HG03342 (cell line): ENCODE results near the gene PFKM.
A peak's percentile ranks its signal among the peaks of the same experiment; 100 is the strongest.

Experiments used
- ATAC-seq: cut with Tn5 transposase; IDR thresholded peaks from one replicate; pipeline ENCODE4 v1.9.1; 2021; ENCODE audit warnings: mild to moderate bottlenecking, moderate library complexity; ENCODE audit not compliant: unreplicated experiment

The PFKM gene

DNA sequence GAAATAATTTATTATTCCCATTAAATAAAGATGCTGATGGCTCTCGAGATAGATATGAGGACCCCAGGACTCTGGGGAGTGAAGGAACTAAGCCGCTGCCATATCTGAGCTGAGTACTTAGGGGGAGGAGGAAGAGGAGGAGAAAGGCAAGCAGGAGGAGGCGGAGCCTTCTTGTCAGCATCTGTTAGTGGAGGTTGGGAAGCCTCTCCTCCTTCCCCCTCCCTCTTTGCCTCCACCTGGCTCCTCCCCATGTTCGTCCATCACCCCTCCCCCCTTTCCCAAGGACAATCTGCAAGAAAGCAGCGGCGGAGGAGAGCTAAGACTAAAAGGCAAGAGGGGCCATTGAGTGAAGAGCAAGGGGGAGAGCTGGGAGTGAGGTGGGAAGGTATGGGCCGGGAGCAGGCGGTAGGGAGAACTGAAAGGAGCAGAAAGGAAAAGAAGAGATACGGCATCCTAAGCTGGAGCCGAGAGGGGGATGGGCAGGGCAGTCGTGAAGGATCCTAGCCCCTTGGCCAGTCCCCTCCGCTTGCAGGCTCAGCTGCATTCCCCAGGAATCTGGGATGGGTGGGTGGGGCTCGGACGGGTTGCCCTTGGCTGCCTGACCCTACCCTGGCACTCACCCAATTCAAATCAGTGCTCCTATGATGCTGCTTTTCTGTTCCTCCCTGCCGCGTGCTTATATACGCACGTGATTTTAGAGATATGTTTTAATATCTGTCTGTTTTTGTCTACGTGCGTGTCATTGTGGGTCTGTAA lies at the start of gene PFKM:
Gene PFKM, plus strand, starts transcription at position 287 of the 756 bp plus-strand sequence. CDS start 3,411 bp downstream, outside the sequence.
- ATAC-seq, result peak; percentile 100

DNA sequence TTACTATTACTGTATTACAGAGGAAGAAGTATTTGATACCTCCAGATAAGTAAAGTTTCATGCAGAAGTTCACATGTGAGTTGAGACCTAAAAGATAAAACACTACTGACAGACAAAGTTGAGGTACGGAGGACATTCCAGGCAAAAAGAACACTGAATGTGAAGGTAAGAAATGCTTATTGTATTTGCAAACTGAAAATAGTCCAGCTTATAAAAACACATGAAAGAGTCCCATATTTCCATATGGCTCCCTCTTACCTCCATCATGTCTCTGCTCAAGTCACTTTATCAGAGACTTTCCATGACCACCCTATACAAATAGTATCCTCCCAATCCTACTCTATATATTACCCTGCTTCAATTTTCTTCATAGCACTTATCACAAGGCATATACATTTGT lies 49.1 kb upstream of the PFKM start:
- no peak for ATAC-seq

DNA sequence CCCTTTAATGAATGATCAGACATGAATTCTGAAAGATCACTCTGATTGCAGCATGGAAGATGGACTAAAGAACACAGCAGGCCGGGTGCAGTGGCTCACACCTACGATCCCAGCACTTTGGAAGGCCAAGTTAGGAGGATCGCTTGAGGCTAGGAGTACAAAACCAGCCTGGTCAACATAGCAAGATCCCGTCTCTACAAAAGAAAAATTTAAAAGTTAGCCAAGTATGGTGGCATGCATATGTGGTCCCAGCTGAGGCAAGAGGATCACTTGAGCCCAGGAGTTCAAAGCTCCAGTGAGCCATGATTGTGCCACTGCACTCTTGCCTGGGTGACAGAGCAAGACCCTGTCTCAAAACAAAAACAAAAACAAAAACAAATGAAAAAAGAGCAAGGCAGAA lies 48.4 kb upstream of the PFKM start:
- ATAC-seq, result no peak

DNA sequence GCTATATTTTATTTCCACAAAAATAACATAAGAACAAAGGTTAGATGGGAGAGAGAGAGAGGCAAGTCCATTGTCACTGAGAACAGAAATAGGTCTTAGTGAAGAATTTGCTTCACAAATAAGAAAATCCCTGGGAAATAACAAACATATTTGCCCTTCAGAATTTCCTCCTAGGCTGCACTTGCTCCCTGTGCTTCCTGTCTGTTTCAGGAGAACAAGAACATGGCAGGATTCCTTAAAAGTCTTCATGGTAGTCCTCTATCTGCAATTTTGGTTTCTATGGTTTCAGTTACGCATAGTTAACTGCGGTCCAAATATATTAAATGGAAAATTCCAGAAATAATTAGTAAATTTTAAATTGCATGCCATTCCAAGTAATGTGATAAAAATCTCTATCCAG lies 47.4 kb upstream of the PFKM start:
- no peak for ATAC-seq

DNA sequence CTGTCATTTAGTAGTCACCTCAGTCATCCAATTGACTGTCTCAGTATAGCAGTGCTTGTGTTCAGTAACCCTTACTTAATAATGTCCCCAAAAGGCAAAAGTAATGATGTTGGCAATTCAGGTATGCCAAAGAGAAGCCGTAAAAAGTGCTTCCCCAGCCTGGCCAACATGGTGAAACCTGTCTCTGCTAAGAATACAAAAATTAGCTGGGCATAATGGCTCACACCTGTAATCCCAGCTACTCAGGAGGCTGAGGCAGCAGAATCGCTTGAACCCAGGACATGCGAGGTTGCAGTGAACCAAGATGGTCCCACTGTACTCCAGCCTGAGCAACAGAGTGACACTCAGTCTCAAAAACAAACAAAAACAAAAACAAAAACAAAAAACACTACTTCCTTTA lies 46.9 kb upstream of the PFKM start:
- no peak for ATAC-seq

DNA sequence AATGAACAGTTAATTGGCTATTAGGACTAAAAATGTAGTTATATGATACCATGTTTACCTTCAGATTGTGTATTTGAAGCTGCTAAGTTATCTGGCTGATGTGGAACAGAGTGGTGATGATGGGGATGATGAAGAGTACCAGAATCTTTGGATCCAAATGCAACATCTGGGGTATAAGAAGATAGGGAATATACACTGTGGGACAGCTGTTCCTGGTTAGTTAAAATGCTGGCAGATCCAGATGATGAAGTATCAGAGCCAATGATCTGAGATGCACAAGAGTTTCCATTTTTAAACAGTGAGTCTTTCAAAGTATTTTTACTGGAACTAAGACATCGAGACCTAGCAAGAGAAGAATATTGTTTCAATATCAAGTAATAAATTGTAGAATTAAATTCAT lies 44.9 kb upstream of the PFKM start:
- ATAC-seq, result no peak

DNA sequence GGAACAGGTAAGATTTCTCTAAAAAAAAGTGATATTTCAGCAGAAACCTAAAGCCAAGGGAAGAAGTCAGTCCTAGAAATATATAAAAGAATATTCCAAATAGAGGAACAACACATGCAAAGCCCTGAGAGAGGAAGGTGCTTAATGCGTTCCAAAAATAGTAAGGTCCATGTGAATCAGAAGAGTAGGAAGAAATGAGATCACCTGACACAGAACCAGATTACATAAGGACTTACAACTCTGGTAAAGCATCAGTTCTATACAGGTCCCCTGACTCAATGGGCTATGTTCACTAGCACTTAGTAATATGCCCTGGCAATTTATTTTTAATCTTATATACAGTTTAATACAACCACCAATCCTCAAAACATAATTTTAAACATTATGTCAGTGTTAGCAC lies 43.3 kb upstream of the PFKM start:
- no peak for ATAC-seq

DNA sequence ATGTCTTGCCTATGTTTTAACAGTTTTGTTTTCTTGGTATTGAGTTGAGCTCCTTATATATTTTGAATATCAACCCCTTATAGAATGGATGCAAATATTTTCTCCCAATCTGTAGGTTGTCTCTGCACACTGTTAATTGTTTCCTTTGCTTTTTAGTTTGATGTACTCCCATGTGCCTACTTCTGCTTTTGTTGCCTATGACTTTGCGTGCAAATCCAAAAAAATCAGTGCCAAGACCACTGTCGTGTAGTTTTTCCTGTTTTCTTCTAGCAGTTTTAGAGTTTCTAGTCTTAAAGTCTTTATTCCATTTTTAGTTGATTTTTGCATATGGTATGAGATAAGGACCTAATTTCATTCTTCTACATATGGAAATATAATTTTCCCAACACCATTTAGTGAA lies 42.1 kb upstream of the PFKM start:
- ATAC-seq, result no peak

DNA sequence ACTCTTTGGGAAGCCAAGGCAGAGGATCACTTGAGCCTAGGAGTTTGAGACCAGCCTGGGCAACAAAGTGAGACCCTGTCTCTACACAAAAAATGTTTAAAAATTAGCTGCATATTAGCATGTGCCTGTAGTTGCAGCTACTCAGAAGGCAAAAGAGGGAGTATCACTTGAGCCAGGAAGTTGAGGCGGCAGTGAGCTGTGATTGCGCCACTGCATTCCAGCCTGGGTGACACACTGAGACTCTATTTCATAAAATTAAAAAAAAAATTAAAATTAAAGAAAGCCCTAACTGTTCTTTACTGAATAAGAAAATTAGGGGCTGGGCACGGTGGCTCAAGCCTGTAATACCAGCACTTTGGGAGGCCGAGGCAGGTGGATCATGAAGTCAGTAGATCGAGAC lies 40.3 kb upstream of the PFKM start:
- no peak for ATAC-seq

DNA sequence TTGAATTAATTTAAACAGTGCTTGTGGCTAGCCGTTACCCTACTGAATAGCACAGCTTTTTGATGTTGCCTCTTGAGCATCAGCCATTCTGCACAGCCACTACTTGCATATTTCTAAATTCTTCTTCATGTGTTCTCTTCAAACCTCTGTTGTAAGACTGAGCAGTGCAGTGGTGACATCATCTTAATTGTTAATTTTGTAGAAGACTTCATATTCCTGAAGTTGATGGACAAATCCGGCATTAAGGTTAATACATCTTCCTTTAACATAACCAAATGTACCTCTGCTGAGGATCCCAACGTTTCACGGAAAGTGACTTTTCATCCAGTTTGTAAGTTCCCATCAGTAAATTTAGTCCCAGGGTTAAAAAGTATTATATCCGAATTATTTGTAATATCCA lies 38.9 kb upstream of the PFKM start:
- ATAC-seq, result no peak

DNA sequence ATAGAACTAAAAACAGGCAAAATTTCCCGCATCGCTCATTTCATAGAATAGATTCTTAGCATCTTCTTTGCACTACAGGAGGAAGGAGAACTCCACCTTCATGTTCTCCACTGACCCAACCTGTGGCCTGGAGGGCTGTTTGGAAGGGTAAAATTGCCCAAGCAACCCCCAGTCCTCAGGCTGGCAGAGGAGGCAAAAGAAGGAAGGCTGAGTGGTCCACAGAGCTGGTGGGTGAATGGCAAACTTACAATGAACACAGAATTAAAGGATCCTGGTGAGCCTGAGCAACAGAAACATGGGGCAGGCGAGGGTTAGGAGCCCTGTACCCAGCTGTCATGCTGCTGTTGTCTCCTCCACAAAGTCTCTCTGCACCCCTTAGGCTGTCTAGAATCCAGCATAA lies 38.3 kb upstream of the PFKM start:
- ATAC-seq, result no peak

DNA sequence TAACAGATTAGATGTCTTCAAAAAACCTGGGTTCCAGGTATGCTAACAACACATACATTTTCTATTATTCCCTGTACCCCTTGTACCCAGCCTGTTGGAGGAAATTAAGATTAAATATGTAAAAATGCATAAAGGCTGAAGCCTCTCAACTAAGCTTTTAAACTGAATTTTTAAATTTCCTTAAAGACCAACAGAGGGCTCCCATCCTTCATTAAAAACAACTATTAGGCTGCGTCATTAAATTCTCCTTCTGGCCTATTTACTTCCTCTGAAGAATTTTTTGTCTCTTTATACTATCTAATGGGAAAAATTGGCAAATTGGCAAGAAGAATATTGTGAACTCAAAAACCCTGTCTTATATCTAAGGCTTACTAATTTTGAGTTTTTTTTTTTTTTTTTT lies 35.1 kb upstream of the PFKM start:
- ATAC-seq, result no peak

DNA sequence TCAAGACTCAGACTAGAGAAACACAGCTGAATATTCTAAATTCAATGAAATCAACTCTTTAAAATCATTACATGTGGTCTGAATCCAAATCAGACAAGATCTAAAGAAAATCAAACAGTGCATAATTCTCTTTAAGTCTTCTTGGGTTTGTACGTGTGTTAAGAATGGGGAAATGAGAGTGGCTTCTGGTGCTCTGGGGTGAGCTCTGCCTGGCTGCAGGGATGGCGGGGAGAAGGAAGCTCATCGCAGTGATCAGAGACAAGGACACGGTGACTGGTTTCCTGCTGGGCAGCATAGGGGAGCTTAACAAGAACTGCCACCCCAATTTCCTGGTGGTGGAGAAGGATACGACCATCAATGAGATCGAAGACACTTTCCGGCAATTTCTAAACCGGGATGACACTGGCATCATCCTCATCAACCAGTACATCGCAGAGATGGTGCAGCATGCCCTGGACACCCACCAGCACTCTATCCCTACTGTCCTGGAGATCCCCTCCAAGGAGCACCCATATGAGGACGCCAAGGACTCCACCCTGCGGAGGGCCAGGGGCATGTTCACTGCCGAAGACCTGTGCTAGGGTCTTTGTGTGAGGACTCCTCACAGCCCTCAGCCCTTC lies 34.2 kb upstream of the PFKM start:
- ATAC-seq, result no peak

DNA sequence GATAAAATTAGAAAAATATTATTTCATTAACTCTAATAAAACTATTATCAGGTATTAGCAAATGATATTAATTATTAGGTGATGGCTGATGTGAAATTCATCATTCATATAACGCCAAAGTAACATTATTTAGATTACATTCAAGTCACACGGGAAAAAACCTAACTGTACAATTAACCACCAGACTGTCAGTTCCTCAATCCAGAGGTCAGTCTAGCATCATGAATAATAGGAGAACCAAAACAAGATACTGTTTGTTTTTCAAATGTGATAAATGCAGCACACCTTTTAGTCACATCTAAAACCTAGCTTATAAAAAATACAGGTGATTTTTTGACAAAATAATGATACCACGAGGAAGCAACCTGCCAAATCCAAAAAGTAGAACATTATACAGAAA lies 32.8 kb upstream of the PFKM start:
- no peak for ATAC-seq

DNA sequence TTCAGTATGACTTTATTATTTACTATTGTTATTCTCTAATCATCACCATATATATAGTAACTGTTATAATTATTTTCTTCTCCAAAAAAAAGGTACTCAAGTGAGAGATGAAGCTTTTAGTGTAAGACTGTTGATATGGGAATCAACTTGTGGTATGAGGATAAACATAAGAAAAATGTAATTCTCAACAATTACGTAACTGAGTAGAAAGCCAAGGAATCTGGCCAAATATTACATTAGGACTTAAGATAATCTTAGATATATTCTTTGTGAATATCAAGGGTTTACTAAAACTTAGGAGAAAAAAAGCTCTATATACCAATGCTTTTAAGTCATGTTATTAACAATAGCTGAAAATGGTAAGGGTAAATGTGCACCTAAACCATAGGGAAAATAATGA lies 26.6 kb upstream of the PFKM start:
- ATAC-seq, result no peak

DNA sequence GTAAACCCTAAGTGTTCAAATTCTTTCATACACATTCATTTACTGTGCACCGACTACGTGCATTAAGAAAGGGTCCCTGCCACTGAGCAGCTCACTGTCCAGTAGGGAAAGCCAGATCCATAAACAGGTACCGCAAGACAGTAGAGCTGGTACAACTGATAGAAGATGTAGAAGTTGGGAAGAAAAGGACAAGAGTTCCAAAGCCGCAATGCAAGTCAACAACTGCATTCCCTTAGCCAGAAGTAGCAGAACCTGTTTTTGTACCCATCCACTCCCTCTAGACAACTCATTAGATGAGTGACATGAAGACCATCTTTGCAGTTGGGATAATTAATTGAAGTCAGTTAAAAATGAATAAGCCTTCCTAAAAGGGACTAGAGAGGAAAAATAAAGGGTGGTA lies 14.6 kb upstream of the PFKM start:
- no peak for ATAC-seq

DNA sequence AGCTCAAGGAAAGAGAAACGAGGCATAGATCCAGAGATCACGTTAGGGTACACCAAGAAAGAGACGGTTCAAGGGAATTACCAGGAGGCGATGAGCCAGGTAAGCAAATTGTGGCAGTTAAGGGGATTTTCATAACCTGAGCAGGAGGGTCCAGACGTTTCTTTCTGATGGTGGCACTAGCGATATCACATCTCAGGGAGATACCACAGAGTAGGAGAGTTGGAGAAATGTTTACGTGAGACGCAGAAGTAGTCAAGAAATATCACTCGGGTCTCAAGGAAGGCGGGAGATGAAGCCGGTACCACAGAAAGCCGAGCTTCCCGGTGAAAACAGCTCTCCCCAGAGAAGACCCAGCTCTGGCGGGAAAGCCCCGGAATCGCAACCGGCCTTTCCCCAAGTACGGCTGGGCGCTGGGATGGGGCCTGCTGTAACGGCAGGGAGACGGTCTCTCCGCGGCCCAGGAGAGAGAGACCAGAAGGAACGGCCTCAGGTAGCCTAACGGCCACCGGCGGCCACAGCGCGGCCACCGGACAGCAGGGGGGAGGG lies 13.8 kb upstream of the PFKM start:
- ATAC-seq, result peak; percentile 27

DNA sequence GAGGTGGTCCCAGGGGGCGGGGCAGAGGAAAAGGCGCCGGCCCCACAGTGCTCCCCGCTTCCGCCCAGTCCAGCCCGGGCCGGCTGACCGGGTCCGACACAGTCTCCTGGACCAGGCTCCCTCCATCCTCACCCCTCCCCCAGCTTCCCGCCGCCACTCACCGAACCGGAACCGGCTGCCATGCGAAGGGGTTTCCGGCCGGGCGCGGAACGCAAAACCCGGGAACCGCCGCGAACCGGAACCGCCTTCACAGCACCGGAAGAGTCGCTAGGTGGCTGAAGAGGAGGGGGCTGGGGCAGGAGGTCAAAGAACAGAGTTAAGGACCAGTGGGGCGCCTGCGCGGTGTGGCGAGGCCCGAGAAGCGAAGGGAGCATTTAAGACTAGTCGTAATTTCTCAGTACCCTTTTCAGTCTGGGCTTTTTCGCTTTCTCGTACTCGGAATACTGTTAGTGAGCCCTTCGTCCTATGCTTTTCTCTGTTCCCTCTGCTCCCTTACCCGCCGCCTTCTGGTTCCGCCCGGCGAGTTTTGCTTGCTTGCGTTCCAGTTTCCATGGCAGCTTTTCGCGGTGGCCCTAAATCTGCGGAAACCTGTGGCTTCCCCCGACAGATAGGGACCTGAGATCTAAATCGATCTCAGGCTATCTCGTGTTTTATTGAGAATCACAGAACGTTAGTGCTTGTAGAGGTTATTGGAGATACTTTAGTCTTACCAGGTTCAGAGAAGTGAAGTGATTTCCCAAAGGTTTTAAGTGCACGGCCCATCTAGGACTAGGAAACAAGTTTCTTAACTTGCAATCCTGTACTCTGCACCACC lies 13.1 kb upstream of the PFKM start, which contains the start of gene SENP1:
Gene SENP1, minus strand, starts transcription at position 213 of the 814 bp plus-strand sequence. CDS start 4,607 bp downstream, outside the sequence.
- peak; percentile 64 for ATAC-seq

DNA sequence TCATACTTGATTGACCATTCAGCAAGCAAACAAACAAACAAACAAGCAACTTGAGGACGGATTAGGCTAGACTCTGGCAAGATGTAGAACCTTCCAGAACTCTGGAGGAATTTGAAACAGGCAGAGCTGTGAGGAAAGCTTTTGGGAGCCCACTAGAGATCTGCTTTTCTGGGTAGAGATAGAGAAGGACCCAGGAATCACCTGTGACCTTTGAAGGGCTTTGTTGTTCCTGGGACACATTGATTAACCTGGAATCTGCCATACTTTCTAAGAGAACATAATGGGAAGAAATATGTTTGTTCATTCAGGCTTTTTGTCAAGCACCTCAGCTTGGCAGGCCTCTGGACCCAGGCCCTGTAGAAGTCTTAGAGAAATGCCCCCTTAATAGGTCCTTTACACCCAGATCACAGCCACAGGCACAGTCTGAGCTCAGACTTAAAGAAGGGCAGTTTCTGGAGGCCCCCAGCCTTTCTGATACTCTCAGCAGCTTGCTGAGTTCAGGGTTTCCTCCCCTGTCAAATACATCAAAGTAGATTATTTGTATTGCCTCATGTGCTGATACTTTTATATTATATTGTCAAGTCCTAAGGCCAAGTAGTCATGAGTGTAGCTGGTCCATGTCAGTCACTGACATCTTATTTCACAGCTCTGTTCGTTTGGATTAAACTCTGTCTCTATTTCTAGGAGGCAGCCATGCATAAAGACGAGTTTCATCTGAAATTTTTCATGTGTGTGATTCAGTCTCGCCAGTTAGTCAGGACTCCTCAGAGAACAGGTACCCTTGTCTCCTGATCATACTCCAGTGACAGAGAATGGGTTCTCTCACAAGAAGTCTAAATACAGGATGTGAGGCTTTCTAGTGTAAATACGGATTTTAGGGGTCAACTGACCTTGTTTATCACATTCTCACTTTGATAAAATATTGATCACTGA lies 12.2 kb upstream of the PFKM start:
- ATAC-seq, result no peak

DNA sequence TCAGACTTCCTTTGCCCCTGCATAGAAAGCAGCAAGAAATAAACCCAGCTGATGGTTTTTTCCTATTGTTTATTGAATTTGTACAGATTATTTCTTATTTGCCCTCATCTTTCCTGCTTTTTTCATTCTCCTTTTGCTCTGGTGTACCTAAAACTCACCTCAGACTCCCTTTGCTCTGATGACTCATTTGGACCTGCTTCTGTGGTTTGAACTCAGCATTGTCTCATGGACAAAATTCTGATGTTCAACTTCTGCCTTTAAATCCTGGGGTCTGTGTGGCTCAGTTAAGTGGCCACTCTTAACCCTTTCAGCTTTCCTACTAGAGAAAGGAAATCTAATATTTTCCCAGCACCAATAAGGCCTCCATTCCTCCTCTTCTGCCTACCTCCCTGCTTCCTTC lies 9.7 kb upstream of the PFKM start:
- ATAC-seq, result no peak
